ENCODE results near the gene MUC5B.

Gene MUC5B

GRCh38 chr11:1234054-1234720 lies 11.3 kb downstream of the MUC5B start:
- Histone ChIP-seq H3K9me2 (ENCODE audit: low read depth, low read length) (no peaks in the 10 kb centered on the region), H3K4me1 (ENCODE audit: insufficient read depth, low read length, severe bottlenecking) (no peaks in the 10 kb centered on the region), H3K36me3 (ENCODE audit: insufficient read depth, low read length) (no peaks in the 10 kb centered on the region), H4K20me1 (ENCODE audit: insufficient read depth, low read length) (no peaks in the 10 kb centered on the region), H3K79me2 (ENCODE audit: insufficient read depth, low read length) (no peaks in the 10 kb centered on the region), H3K27me3 (ENCODE audit: insufficient read depth, low read length) (no peaks in the 10 kb centered on the region), H3K27ac (ENCODE audit: low read depth, low read length, poor library complexity, severe bottlenecking) (no peak overlapping the region), H3K9me3 (ENCODE audit: low read length) (no peaks in the 10 kb centered on the region), H3K4me2 (ENCODE audit: low read length) (no peak overlapping the region), H2AFZ (ENCODE audit: low read length) (no peak overlapping the region), H3K4me3 (ENCODE audit: low read depth, low read length, poor library complexity, severe bottlenecking) (no peak overlapping the region), H3K9ac (ENCODE audit: low read length) (no peak overlapping the region), H3F3A (ENCODE audit: insufficient read depth, low read length) (no peaks in the 10 kb centered on the region)
- no peak for TF ChIP-seq EZH2 (IDR thresholded peaks at IDR 0.05; ENCODE audit: borderline replicate concordance, low read length)
- TF ChIP-seq, protein P1, sequence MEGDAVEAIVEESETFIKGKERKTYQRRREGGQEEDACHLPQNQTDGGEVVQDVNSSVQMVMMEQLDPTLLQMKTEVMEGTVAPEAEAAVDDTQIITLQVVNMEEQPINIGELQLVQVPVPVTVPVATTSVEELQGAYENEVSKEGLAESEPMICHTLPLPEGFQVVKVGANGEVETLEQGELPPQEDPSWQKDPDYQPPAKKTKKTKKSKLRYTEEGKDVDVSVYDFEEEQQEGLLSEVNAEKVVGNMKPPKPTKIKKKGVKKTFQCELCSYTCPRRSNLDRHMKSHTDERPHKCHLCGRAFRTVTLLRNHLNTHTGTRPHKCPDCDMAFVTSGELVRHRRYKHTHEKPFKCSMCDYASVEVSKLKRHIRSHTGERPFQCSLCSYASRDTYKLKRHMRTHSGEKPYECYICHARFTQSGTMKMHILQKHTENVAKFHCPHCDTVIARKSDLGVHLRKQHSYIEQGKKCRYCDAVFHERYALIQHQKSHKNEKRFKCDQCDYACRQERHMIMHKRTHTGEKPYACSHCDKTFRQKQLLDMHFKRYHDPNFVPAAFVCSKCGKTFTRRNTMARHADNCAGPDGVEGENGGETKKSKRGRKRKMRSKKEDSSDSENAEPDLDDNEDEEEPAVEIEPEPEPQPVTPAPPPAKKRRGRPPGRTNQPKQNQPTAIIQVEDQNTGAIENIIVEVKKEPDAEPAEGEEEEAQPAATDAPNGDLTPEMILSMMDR (IDR thresholded peaks at IDR 0.05; ENCODE audit: low read length), result no peak

GRCh38 chr11:1234771-1235305 lies 12.0 kb downstream of the MUC5B start:
- no peaks in the 10 kb centered on the region for H3K79me2 ChIP-seq (ENCODE audit: insufficient read depth, low read length)
- no peak overlapping the region for H3K9ac ChIP-seq (ENCODE audit: low read length)
- H3K27me3 ChIP-seq (ENCODE audit: insufficient read depth, low read length), result no peaks in the 10 kb centered on the region
- H3K36me3 ChIP-seq (ENCODE audit: insufficient read depth, low read length), result no peaks in the 10 kb centered on the region
- TF ChIP-seq, protein P1 (IDR thresholded peaks at IDR 0.05; ENCODE audit: low read length), result no peak
- no peak for TF ChIP-seq EZH2 (IDR thresholded peaks at IDR 0.05; ENCODE audit: borderline replicate concordance, low read length)
- no peak overlapping the region for H2AFZ ChIP-seq (ENCODE audit: low read length)
- no peaks in the 10 kb centered on the region for H3F3A ChIP-seq (ENCODE audit: insufficient read depth, low read length)
- H3K9me3 ChIP-seq (ENCODE audit: low read length), result no peaks in the 10 kb centered on the region
- no peaks in the 10 kb centered on the region for H4K20me1 ChIP-seq (ENCODE audit: insufficient read depth, low read length)
- H3K27ac ChIP-seq (ENCODE audit: low read depth, low read length, poor library complexity, severe bottlenecking), result no peak overlapping the region
- no peak overlapping the region for H3K4me2 ChIP-seq (ENCODE audit: low read length)
- H3K9me2 ChIP-seq (ENCODE audit: low read depth, low read length), result no peaks in the 10 kb centered on the region
- H3K4me3 ChIP-seq (ENCODE audit: low read depth, low read length, poor library complexity, severe bottlenecking), result no peak overlapping the region
- no peaks in the 10 kb centered on the region for H3K4me1 ChIP-seq (ENCODE audit: insufficient read depth, low read length, severe bottlenecking)

DNA sequence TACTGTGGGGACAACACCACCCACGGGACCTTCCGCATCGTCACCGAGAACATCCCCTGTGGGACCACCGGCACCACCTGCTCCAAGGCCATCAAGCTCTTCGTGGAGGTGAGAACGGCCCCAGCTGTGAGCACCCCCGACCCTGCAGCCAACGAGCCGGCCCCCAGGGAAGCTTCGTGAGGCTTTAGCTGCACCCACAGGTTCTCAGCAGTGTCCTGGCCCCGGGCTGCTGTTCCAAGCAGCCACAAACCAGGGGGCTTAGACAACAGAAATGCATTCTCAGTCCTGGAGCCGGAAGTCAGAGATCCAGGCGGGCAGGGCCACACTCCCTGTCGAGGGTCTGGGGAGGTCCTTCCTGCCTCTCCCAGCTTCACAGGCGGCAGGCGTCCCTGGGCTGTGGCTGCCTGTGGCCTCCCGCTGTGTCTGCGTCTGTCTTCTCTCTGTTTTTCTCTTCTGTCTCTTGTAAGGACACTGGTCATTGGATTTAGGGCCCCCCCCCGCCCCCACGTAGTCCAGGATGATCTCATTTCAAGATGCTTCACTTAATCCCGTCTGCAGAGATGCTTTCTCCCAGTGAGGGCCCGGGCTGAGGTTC lies 12.5 kb downstream of the MUC5B start:
- Histone ChIP-seq H2AFZ (ENCODE audit: low read length) (no peak overlapping the region), H3K27me3 (ENCODE audit: insufficient read depth, low read length) (no peaks in the 10 kb centered on the region), H3F3A (ENCODE audit: insufficient read depth, low read length) (no peaks in the 10 kb centered on the region), H3K4me1 (ENCODE audit: insufficient read depth, low read length, severe bottlenecking) (no peaks in the 10 kb centered on the region), H3K9me2 (ENCODE audit: low read depth, low read length) (no peaks in the 10 kb centered on the region), H3K27ac (ENCODE audit: low read depth, low read length, poor library complexity, severe bottlenecking) (no peak overlapping the region), H4K20me1 (ENCODE audit: insufficient read depth, low read length) (no peaks in the 10 kb centered on the region), H3K4me2 (ENCODE audit: low read length) (no peak overlapping the region), H3K9me3 (ENCODE audit: low read length) (no peaks in the 10 kb centered on the region), H3K36me3 (ENCODE audit: insufficient read depth, low read length) (no peaks in the 10 kb centered on the region), H3K9ac (ENCODE audit: low read length) (no peak overlapping the region), H3K79me2 (ENCODE audit: insufficient read depth, low read length) (no peaks in the 10 kb centered on the region), H3K4me3 (ENCODE audit: low read depth, low read length, poor library complexity, severe bottlenecking) (no peak overlapping the region)
- TF ChIP-seq, protein P1 (IDR thresholded peaks at IDR 0.05; ENCODE audit: low read length), result no peak
- TF ChIP-seq EZH2 (IDR thresholded peaks at IDR 0.05; ENCODE audit: borderline replicate concordance, low read length), result no peak

Measured in OCI-LY1 (cell line).